A673 (cell line): Measurements from ENCODE around the gene DPYSL4.

Source experiments
- EZH2 ChIP-seq: fragments of 200-600 bp; sonication (generic); IDR thresholded peaks from 2 replicates; pipeline ENCODE4 v1.6.1; 2017; ENCODE audit warnings: borderline replicate concordance, low read depth, mild to moderate bottlenecking, mixed read lengths, antibody characterized with exemption, low read length; ENCODE audit not compliant: poor library complexity, severe bottlenecking
- TF ChIP-seq, protein P1 (sequence below): fragments of 300-800, 200-600 bp; sonication (generic); conservative IDR thresholded peaks from 2 replicates; pipeline ENCODE4 v1.5.1; 2017; ENCODE audit warnings: low read depth, mild to moderate bottlenecking, antibody characterized with exemption, low read length, moderate library complexity, mixed read lengths

DNA sequence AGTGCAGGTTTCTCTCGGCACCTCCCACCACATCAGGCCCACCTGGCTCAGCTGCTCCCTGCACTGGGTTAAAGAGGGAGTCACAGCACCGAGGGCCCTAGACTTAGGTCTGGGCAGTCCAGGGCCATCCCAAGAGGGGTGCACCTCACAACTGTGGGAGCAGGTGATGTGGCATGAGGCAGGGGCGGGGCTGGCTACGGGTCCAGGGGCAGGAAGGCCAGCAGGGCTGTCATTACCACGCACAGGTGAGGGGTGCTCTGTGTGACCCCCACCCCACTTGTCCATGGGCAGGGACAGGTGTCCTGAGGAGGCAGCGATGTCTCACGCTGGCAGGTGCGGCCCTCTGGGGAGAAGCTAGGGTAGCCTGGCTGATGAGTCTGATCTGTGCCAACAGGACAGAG is 40.5 kb upstream of the DPYSL4 start:
- TF ChIP-seq, protein P1, sequence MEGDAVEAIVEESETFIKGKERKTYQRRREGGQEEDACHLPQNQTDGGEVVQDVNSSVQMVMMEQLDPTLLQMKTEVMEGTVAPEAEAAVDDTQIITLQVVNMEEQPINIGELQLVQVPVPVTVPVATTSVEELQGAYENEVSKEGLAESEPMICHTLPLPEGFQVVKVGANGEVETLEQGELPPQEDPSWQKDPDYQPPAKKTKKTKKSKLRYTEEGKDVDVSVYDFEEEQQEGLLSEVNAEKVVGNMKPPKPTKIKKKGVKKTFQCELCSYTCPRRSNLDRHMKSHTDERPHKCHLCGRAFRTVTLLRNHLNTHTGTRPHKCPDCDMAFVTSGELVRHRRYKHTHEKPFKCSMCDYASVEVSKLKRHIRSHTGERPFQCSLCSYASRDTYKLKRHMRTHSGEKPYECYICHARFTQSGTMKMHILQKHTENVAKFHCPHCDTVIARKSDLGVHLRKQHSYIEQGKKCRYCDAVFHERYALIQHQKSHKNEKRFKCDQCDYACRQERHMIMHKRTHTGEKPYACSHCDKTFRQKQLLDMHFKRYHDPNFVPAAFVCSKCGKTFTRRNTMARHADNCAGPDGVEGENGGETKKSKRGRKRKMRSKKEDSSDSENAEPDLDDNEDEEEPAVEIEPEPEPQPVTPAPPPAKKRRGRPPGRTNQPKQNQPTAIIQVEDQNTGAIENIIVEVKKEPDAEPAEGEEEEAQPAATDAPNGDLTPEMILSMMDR, result no peak
- TF ChIP-seq EZH2, result no peak
